A549 (cell line): Measurements from ENCODE around the gene ZNF300. TPM values are rescaled to one million over a fixed set of nuclear protein-coding genes. Genes with fewer than 3 reads are reported as not detected.

ENCODE experiments used
- polyA plus RNA-seq, 4 experiments: library from polyadenylated mRNA; depleted of rRNA in 3 of 4; stranded (reverse); fragments of >200 nt; fragmentation: RNase III in 1 of 4; extraction: RNeasy Plus Mini Kit Qiagen cat#74134 plus additional on column Dnase treatment in 1 of 4; gene quantifications; 2 replicates in 3 of 4; 3 replicates in 1 of 4; pipeline ENCODE4 v1.2.3, GENCODE V29; 2011 to 2017

The ZNF300 gene
- polyA plus RNA-seq, 2 of the 4 experiments (the other 2 are of a cell fraction), result 4.5 to 9.1 TPM

Other genes with a start within 250 kb of the ZNF300 start
- 0.06 and 0.13 TPM in 2 replicates for gene MYOZ3, start 243.7 kb downstream of the ZNF300 start, polyA plus RNA-seq (2011; rRNA removed)
- 0.07 to 0.12 TPM (median 0.09 TPM) in 3 replicates for gene MYOZ3, start 243.7 kb downstream of the ZNF300 start, polyA plus RNA-seq (2017; fragmentation: RNase III; extraction: RNeasy Plus Mini Kit Qiagen cat#74134 plus additional on column Dnase treatment)
- 65.3 and 75.7 TPM in 2 replicates for gene RBM22, start 203.9 kb downstream of the ZNF300 start, polyA plus RNA-seq (2011; rRNA removed)
- gene RBM22, start 203.9 kb downstream of the ZNF300 start, polyA plus RNA-seq (2017; fragmentation: RNase III; extraction: RNeasy Plus Mini Kit Qiagen cat#74134 plus additional on column Dnase treatment), result 37.6 to 42.2 TPM (median 41.2 TPM) in 3 replicates
- gene DCTN4, start 146.0 kb downstream of the ZNF300 start, polyA plus RNA-seq (2011; rRNA removed), result 34.8 and 38.4 TPM in 2 replicates
- gene DCTN4, start 146.0 kb downstream of the ZNF300 start, polyA plus RNA-seq (2017; fragmentation: RNase III; extraction: RNeasy Plus Mini Kit Qiagen cat#74134 plus additional on column Dnase treatment), result 18.7 to 20.9 TPM (median 20.2 TPM) in 3 replicates
- gene SMIM3, start 126.2 kb downstream of the ZNF300 start, polyA plus RNA-seq (2011; rRNA removed), result 4.5 and 4.9 TPM in 2 replicates
- 3.0 to 4.6 TPM (median 4.1 TPM) in 3 replicates for gene SMIM3, start 126.2 kb downstream of the ZNF300 start, polyA plus RNA-seq (2017; fragmentation: RNase III; extraction: RNeasy Plus Mini Kit Qiagen cat#74134 plus additional on column Dnase treatment)
- gene IRGM, start 58.5 kb downstream of the ZNF300 start, polyA plus RNA-seq (2011; rRNA removed), result 0.05 TPM in 1 of 2 replicates, not detected in the other
- not detected in 3 replicates for gene IRGM, start 58.5 kb downstream of the ZNF300 start, polyA plus RNA-seq (2017; fragmentation: RNase III; extraction: RNeasy Plus Mini Kit Qiagen cat#74134 plus additional on column Dnase treatment)
- 26.4 and 34.8 TPM in 2 replicates for gene GPX3, start 115.6 kb upstream of the ZNF300 start, polyA plus RNA-seq (2011; rRNA removed)
- gene GPX3, start 115.6 kb upstream of the ZNF300 start, polyA plus RNA-seq (2017; fragmentation: RNase III; extraction: RNeasy Plus Mini Kit Qiagen cat#74134 plus additional on column Dnase treatment), result 13.6 to 16.8 TPM (median 16.2 TPM) in 3 replicates
- 43.4 and 48.4 TPM in 2 replicates for gene TNIP1, start 176.1 kb upstream of the ZNF300 start, polyA plus RNA-seq (2011; rRNA removed)
- gene TNIP1, start 176.1 kb upstream of the ZNF300 start, polyA plus RNA-seq (2017; fragmentation: RNase III; extraction: RNeasy Plus Mini Kit Qiagen cat#74134 plus additional on column Dnase treatment), result 53.4 to 68.2 TPM (median 55.8 TPM) in 3 replicates